Stimulated activated CD4-positive, alpha-beta T cell treated with anti-CD3 and anti-CD28 coated beads, Interleukin-12 subunit alpha, Interleukin-12 subunit beta, amount 100 ng/mL, for 24 hours (primary cell): ENCODE results near the gene PHLDA1.

Experiments
- DNase-seq, 2 experiments: peaks; one replicate each; pipeline ENCODE4 v3.0.0-alpha.2; 2020; ENCODE audit warnings: low read depth in 2 of 2

PHLDA1 gene

DNA sequence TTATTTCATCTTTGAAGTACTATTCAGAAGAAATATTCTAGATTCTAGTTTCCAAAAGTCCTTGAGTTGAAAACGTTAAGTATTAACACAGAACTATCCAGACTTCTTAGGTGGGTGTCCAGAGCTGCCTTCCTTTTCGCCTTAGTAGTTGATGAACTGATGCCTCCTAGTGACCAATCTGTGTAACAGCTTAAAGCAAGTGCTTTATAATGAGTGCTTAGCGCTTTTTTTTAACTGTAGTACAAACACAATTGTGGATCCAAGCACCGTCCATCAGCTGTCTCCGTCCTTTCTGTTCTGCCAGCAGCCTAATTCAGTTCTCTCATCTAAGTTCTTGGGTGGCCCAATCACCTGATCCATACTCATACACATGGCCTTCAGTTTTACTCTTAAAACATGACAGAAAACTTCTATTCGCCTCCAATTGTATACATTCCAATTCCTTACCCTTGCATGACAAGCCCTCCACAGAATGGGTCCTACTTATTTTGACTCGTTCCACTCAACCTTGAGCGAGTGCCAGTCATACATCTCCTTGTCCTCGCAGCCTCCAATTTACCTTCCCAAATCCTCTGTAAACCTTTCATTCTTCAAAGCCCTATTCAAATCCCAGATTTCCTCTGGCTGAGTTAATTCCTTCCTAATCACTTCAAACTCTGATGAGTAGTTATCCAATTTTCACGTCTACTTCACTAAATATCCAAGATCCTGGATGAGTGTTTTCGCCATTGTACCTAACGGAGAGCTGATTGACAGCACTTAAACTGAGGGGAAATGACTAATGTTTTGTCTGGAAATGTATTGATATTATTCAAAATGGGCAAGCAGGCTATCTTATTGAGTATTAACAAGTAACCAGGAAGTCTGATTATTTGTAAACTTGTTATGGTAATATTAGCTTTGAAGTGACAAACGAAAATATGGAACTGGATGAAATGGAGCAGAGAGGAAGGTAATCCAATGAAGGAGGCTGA lies 5.8 kb upstream of the PHLDA1 start:
- DNase-seq, result no peak

- DNase-seq, result no peak
These were observed 3.5 kb upstream of the PHLDA1 start for GRCh38 chr12:76035045-76035444.

- no peak for DNase-seq
These were observed 1.8 kb upstream of the PHLDA1 start for GRCh38 chr12:76033081-76034011.

GRCh38 chr12:76032043-76032981 lies 736 bp upstream of the PHLDA1 start:
- peak in 1 of 2 experiments; percentile 26 for DNase-seq

DNA sequence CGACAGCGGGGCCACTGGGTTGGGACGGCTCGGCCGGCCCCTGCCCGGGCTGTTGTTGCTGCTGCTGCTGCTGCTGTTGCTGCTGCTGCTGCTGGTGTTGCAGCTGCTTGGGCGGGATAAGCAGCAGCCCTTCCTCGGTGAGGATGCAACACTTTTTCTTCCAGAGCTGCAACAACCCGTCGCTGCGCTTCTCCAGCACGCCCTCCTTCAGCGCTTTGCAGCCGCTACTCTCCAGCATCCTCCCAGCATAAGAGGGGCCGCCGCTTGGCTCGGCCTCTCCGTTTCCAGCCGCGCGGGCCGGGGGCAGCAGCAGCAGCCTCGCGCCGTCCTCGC lies 529 bp downstream of the PHLDA1 start:
- no peak for DNase-seq

GRCh38 chr12:76030341-76031080 lies 1.1 kb downstream of the PHLDA1 start:
- peak in 1 of 2 experiments; percentile 48 for DNase-seq

DNA sequence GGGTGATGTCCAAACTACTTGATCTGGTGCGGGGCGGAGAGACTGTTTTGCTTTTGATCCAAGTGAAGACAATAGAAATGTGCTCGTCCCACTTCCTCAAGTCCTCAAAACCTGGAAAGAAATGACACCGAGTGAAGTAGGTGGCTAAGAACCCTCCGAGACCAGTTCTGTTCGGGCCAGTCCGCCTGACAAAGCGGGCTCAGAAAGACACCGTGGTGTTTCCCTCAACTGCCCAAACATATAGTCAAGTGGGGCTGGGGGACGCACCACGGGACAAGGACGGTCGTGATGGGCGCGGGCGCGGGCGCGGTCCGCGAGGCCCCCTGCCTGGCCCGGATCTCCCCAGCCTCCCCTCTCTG lies 1.6 kb downstream of the PHLDA1 start:
- DNase-seq, result no peak

- no peak for DNase-seq
These were observed 2.9 kb downstream of the PHLDA1 start for GRCh38 chr12:76028571-76029277.

GRCh38 chr12:76026643-76027063 lies 4.9 kb downstream of the PHLDA1 start:
- no peak for DNase-seq

DNA sequence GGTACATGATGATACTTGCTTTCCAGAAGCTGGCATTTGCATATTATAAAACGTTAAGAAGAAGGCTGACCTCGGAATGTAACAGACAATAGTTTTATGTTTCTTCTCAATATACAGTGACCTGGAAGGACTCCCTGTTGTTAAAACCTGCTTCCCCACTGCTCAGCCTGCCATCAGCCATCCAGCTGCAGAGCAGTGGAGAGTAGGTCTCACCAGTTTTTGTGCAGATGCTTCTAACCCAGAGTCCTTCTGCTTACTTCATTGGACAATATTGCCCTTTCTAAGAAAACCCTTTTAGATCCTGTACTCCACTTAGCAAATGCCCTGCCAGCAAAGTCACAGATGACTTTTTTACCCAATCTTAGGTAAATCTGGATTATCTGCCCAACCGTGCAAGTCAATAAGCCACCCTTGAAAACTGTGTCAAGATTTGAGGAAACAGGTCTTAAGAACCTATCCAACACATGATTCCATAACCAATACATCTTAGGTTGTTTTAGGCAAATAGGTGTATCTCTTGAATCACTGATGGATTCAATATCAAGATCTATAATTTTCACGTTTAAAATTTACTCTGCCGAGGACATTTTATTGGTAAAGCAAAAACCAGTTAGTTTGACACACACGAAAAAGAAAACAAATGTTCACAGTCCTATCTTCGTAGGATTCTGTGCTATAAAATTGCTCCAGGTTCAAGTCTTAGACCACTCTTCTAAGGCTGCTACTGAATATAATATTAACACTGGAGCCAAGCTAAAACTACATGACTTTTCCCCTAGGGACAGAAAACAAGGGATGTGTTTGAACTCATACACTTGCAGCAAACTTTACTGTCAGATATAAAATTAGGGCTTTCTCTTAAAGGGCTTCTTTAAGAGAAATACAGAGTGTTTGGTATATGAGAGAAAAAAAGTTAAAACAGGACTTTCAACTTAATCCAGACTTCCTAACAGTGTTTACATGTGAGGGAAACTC lies 5.7 kb downstream of the PHLDA1 start:
- no peak for DNase-seq

DNA sequence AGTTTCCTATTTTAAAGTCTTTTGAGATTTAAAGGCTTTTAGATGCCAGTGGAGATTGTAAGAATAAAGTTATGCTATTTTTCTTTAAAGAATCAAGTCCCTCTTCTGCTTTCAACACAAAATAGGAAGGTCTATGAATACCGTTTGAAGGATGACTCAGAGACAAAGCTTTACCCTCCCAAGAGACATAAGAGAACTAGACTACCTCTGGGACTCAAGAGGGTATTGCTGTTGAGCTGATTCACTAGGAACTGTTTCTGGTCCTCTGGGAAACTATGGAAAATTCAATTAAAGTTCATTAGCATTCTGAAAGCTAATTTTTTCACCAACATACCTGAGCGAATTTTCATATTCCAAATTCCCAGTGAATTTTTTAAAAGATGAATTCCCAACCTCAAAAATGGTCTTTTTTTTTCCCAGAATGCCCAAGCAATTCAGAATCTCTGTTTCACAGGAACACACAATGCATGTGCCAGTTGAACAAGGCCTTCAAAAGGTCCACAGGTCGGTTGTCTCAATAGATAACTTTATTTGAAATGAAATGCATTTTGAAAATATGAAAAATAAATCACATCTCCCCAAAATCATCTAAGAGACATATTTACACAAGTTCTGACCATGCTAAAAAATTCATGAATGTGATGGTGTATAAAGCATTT lies 6.5 kb downstream of the PHLDA1 start:
- DNase-seq, result no peak

GRCh38 chr12:76024102-76024781 lies 7.3 kb downstream of the PHLDA1 start:
- no peak for DNase-seq

DNA sequence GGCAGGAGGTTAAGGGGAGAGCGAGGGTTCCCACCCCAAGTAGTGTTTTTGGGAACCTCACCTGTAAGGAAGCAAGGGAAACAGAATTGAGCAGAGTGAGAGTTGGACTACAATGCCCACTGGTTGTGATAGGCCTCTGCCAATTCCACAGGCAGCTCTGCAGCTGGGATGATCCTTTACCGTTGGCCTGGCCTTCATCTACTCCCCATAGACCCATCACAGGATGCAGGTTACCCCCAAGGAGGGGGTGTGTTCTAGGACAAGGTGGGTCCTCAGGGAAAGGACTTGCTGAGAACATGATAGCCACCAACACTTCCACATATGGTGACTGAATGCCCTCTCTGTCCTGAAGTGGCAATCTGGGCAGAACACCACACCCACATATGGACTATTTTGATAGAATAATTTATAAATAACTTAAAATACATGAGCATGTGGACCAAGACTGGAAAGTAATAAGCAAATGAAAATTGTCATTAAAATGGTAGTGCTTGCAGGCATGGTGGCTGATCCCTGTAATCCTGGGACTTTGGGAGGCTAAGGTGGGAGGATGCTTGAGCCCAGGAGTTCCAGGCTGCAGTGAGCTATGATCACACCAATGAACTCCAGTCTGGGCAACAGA lies 8.4 kb downstream of the PHLDA1 start:
- no peak for DNase-seq

DNA sequence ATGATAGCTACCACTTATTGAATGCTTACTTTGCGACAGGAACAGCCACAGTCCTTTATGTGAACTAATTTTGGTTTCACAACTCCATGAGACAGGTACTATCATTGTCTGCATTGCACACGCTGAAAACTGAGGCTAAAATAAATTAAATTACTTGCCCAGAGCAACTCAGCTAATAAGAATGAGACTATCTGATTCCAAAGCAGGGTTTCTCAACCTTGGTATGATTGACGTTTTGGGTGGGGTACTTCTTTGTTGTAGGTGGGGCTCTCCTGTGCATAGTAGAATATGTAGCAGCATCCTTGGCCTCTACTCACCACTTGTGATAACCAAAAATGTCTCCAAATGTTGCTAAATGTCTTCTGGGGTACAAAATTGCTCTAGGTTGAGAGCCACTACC lies 9.1 kb downstream of the PHLDA1 start:
- no peak for DNase-seq

- peak in 1 of 2 experiments; percentile 65 for DNase-seq
These were observed 10.6 kb downstream of the PHLDA1 start for GRCh38 chr12:76020731-76021672.

DNA sequence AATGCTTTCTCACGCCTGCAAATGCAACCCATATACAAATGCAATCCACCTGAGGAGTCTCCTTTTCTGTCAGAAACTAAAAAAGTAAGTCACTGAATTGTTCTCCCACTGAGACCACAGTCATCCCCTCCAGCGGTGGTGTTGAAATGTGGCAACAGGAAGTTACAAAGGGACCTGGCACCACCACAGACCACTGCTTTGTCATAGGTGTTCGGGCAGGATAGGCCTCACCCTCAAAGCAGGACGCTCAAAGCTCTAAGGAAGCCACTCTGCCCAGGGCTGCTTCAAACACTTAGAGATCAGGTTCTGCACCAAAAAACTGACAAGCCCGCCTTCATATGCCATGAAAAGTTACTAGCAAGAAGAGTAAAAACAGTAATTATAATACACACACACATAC lies 11.3 kb downstream of the PHLDA1 start:
- DNase-seq, result peak in 1 of 2 experiments; percentile 70
